T follicular helper cell (primary cell): ENCODE measurements around the gene CTSZ.

Source experiments
- DNase-seq: peaks from one replicate; pipeline ENCODE4 v3.0.0-alpha.2; 2020; ENCODE audit warnings: low read depth

Gene CTSZ

GRCh38 chr20:59031564-59032022 lies 24.5 kb upstream of the CTSZ start:
- no peak for DNase-seq

GRCh38 chr20:59030911-59031563 lies 24.0 kb upstream of the CTSZ start:
- DNase-seq: no peak

- no peak for DNase-seq
These were observed 21.8 kb upstream of the CTSZ start for GRCh38 chr20:59028812-59029211.

DNA sequence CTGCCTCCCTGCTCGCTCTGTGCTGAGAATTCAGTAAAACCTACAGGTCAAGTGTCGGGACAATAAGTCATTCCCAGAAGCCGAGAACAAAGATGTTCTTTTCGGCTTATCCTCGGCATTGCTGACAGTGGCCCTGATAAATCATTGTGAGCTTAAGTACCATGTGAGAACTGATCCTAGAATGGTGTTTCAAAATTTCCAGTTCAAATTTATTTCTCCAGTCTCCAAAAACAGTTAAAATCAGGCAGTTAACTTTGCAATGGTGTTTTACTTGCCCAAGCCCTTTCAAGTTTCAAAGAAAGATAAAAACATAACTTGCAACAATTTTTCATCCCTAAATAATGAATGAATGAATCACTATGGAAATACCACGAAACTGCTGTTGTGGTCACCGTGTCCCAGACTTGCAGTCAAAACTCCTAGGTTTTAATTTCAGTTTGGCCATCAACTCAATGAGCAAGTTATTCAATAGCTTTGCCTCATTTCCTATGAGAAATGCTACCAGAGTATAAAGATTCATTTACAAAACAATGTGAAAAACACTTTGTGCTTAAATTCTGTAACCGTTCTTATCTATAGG lies 20.8 kb upstream of the CTSZ start:
- no peak for DNase-seq

DNA sequence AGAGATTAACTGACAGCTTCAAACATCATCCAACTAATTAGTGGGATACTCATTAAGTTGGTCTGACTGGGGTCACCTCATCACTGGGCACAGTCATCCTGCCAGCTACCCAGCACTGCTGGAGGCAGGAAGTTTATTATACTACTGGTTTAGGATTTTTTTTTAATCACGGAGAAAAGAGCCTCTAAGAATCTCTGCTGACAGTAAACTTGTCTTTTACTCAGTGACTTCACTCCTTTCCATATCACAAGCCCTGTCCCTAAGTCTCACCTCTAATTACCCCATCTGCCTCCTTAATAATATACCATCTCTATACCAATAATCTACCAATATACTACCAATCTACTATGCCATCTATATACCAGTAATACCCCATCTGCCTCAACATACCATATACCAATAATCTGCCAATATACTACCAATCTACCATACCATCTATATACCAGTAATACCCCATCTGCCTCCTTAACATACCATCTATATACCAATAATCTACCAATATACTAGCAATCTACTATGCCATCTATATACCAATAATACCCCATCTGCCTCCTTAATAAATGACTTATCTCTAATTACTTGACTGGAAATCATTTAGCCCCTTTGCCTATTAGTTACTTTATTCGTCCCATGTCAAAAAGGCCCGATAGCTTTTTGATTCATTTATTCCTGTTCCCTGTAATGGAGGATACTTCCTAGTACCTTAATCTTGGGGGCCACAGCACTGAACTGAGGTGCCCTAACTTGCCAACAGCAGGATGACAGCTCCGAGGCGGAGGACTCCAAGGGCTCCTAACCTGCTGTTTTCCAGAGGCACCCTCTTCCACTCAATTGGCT lies 20.1 kb upstream of the CTSZ start:
- DNase-seq: no peak

GRCh38 chr20:59025511-59025910 lies 18.5 kb upstream of the CTSZ start:
- no peak for DNase-seq

DNA sequence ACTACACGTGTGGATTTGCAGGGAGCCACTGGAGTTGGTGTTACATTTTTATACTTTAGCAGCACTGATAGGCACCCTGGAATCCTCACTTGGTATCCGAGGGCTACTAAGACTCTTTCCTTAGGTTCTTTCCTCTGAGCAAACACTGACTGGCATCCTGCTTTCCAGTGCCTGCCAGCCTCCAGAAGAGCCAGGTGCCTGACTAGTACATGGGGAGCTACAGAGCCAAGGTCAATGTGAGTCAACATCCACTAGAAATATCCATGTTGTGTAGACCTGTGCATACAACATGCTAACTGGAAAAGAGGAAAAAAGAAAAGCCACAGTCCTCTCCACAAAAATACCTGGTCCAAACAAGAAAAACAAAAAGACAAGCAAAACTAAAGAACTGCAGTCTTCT lies 18.0 kb upstream of the CTSZ start:
- no peak for DNase-seq

- no peak for DNase-seq
These were observed 17.1 kb upstream of the CTSZ start for GRCh38 chr20:59024111-59024530.

DNA sequence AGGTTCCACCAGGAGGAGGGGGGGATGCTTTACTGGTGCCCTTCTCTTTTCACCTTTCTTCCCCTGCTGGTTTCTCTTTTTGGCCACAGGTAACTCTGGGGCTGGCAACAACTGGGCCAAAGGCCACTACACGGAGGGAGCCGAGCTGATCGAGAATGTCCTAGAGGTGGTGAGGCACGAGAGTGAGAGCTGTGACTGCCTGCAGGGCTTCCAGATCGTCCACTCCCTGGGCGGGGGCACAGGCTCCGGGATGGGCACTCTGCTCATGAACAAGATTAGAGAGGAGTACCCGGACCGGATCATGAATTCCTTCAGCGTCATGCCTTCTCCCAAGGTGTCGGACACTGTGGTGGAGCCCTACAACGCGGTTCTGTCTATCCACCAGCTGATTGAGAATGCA lies 16.6 kb upstream of the CTSZ start:
- no peak for DNase-seq

DNA sequence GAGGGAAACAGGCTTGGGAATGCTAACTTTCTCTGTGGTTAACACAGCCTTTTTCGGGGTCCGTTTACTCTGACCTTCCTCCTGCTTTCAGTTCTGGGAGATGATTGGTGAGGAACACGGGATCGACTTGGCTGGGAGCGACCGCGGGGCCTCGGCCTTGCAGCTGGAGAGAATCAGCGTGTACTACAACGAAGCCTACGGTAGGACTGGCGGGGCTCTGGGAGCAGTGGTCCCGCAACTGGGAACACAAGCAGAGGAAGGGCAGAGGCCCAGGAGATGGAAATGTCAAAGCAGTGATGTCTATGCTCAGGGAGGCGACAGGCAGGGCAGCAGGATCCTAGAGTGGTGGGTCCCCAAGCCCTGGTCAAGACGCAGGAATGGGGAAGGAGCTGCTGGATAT lies 15.7 kb upstream of the CTSZ start:
- DNase-seq: no peak

DNA sequence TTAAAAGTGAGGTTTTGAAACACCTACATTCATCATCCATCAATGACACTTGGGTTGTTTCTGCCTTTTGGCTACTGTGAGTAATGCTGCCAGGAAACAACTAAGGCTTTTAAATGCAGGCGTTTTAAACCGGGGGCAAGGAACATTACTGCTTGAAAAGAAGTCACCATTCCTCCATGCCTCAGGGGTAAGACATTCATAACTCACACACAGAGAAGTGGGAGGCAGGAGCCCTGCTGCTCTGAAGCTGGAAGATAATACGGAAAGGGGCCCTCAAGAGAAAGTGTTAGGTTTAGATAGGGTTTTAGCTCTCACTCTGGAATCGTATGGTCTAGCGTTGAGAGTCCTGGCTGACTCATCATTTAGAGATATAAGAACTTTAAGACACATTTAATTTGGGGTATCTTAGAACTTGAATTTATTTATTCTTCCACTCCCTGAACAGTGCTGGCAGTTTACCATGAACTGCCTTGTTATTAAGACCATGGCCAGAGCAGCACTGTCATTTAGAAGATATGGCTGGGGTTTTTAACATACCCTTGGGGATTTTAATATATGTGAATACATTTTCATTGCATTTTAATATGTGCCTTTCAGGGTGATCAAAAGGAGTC lies 14.0 kb upstream of the CTSZ start:
- no peak for DNase-seq

GRCh38 chr20:59019217-59019616 lies 12.2 kb upstream of the CTSZ start, which contains the start of gene TUBB1:
Gene TUBB1 (plus strand): TSS chr20:59019429. CDS start chr20:59019523, 94 bp downstream.
- DNase-seq: no peak

DNA sequence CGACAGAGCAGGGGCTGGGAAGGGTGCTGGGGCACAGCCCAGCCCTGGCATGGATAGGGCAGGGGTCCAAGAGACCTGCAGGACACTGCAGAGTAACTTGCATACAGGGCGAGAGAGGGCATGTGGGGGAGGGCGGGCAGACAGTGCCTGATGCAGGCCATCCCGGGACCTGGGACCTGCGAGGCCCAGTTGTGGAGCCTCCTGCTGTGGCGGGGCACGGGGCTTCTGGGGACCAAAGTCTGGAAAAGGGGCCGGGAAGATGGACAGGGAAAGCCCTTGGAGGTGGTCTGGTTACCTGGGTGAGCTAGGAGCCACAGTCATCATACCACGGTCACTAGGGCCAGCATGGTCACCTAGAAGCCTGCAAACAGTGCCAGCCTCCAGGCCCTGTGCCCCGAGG lies 11.8 kb upstream of the CTSZ start:
- no peak for DNase-seq

- no peak for DNase-seq
These were observed 10.6 kb upstream of the CTSZ start for GRCh38 chr20:59017493-59018231.

- no peak for DNase-seq
These were observed 9.9 kb upstream of the CTSZ start for GRCh38 chr20:59016795-59017492.

GRCh38 chr20:59015812-59016711 lies 9.0 kb upstream of the CTSZ start:
- no peak for DNase-seq

GRCh38 chr20:59015411-59015810 lies 8.4 kb upstream of the CTSZ start:
- no peak for DNase-seq

DNA sequence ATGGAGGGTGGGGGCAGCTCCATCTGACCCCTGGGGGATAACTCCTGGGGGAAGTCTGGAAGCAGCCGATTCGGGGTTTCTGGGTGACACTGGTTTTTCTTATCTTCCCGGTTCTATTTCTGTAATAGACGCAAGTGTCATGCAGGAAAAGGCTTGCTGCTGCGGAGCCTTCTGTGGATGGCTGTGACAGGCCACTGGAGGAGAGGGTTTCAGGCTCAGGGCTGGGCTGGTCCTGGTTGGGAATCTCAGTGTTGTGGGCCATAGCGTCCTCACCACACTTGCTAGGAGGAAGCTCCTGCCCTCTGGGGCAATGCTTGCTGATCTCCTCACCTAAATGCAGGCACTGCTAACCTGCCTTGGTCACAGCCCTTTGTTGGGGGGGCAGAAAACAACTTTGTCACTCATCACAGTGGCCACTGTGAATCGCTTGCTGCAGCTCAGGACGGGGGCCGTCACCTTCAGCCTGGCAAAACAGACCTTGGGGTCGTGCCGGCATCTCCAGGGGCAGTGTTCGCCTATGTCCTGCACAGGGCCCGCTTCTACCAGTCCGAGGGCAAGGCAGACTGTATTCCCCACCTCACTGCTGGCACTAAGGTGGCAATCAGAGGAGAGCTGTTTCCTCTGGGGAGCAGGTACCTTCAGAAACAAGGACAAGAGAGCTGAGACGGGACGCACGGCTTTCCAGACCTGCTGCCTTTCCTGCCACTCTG lies 7.8 kb upstream of the CTSZ start:
- no peak for DNase-seq

GRCh38 chr20:59013959-59014608 lies 7.0 kb upstream of the CTSZ start:
- DNase-seq: no peak
